SU-DHL-6 (cell line): ENCODE measurements around the gene ERC1.

ENCODE experiments used
- H2AFZ ChIP-seq: fragments of 200-600 bp; sonication (generic); 2 replicates; pipeline ENCODE4 v1.6.1; 2014; ENCODE audit warnings: low read depth, mild to moderate bottlenecking, moderate library complexity, mixed read lengths, antibody characterized with exemption, low read length; ENCODE audit not compliant: severe bottlenecking
- H3F3A ChIP-seq: fragments of 200-600 bp; shearing (Covaris generic); 2 replicates; pipeline ENCODE4 v1.6.0; 2016; ENCODE audit warnings: antibody characterized with exemption, mild to moderate bottlenecking; ENCODE audit not compliant: insufficient read depth
- H3K27ac ChIP-seq: fragments of 200-600 bp; sonication (generic); 2 replicates; pipeline ENCODE4 v1.5.1; 2016; ENCODE audit warnings: low read depth, mild to moderate bottlenecking, low read length, moderate library complexity, mixed read lengths
- H3K27me3 ChIP-seq: fragments of 200-600 bp; sonication (generic), shearing (Covaris generic); 2 replicates; pipeline ENCODE4 v1.6.0; 2014; ENCODE audit warnings: mild to moderate bottlenecking, low read length
- H3K36me3 ChIP-seq: fragments of 200-600 bp; sonication (generic); 2 replicates; pipeline ENCODE4 v1.6.1; 2014; ENCODE audit warnings: mild to moderate bottlenecking, low read length, mixed read lengths
- H3K4me2 ChIP-seq: fragments of 300-600, 200-600 bp; shearing (Covaris generic), sonication (generic); 2 replicates; pipeline ENCODE4 v1.6.0; 2014; ENCODE audit warnings: low read length, low read depth, mild to moderate bottlenecking; ENCODE audit not compliant: poor library complexity, severe bottlenecking
- H3K4me3 ChIP-seq: fragments of 200-600 bp; sonication (generic); 2 replicates; pipeline ENCODE4 v1.5.1; 2014; ENCODE audit warnings: antibody characterized with exemption, low read length, mild to moderate bottlenecking, mixed read lengths; ENCODE audit not compliant: insufficient read depth, poor library complexity, severe bottlenecking
- H3K79me2 ChIP-seq: fragments of 200-600 bp; sonication (generic); 2 replicates; pipeline ENCODE4 v1.6.1; 2014; ENCODE audit warnings: mild to moderate bottlenecking, low read length, moderate library complexity; ENCODE audit not compliant: insufficient read depth
- H3K9ac ChIP-seq: fragments of 200-600 bp; sonication (generic); 2 replicates; pipeline ENCODE4 v1.7.0; 2014; ENCODE audit warnings: mild to moderate bottlenecking, low read length
- H3K9me2 ChIP-seq: fragments of 200-600 bp; sonication (generic); replicated peaks from 2 replicates; pipeline ENCODE4 v1.6.1; 2014; ENCODE audit warnings: low read length; ENCODE audit not compliant: insufficient read depth
- H3K9me3 ChIP-seq: fragments of 200-600 bp; sonication (generic); 2 replicates; pipeline ENCODE4 v1.6.1; 2014; ENCODE audit warnings: low read length, mixed read lengths; ENCODE audit not compliant: insufficient read depth
- H4K20me1 ChIP-seq: fragments of 200-600 bp; sonication (generic); 2 replicates; pipeline ENCODE4 v1.6.1; 2014; ENCODE audit warnings: low read depth, mild to moderate bottlenecking, antibody characterized with exemption, low read length, moderate library complexity, mixed read lengths
- EZH2phosphoT487 ChIP-seq: fragments of 200-600 bp; sonication (generic), shearing (Covaris generic); conservative IDR thresholded peaks from 2 replicates; pipeline ENCODE4 v1.6.1; 2018; ENCODE audit warnings: mild to moderate bottlenecking, antibody characterized with exemption, low read length, moderate library complexity, mixed read lengths
- TF ChIP-seq, protein P1 (sequence below): fragments of 200-600 bp; sonication (generic); IDR thresholded peaks from one replicate; pipeline ENCODE4 v1.5.1; 2017; ENCODE audit warnings: antibody characterized with exemption, mild to moderate bottlenecking, low read length, moderate library complexity; ENCODE audit not compliant: insufficient read depth, poor library complexity, severe bottlenecking

ERC1 gene

DNA sequence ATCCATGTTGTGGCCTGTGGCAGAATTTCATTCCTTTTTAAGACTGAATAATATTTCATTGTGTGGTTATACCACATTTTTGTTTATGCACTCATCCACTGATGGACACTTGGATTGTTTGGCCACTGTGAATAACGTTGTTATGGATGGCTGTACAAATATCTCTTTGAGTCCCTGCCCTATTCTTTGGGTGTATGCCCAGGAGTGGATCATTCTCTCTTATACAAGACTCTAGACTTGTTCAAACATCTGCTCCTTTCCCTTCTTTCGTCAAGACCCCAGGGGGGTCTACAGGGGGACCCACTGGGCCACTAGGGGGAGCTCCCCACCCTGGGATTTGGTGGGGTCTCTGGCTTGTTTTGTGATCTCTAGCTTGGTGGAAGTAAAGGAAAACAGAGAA lies 526.0 kb downstream of the ERC1 start:
- no peaks in the 10 kb centered on the region for H3K9me2 ChIP-seq
- H3K36me3 ChIP-seq: no peaks in the 10 kb centered on the region
- H3K79me2 ChIP-seq: no peaks in the 10 kb centered on the region
- no peak overlapping the region for H3K4me3 ChIP-seq
- H3K27me3 ChIP-seq: no peaks in the 10 kb centered on the region
- H3K9me3 ChIP-seq: no peaks in the 10 kb centered on the region
- H3K9ac ChIP-seq: no peak overlapping the region
- H3K4me2 ChIP-seq: no peak overlapping the region
- H4K20me1 ChIP-seq: no peaks in the 10 kb centered on the region
- no peak overlapping the region for H2AFZ ChIP-seq
- H3F3A ChIP-seq: no peaks in the 10 kb centered on the region
- no peak overlapping the region for H3K27ac ChIP-seq
- TF ChIP-seq, protein P1, sequence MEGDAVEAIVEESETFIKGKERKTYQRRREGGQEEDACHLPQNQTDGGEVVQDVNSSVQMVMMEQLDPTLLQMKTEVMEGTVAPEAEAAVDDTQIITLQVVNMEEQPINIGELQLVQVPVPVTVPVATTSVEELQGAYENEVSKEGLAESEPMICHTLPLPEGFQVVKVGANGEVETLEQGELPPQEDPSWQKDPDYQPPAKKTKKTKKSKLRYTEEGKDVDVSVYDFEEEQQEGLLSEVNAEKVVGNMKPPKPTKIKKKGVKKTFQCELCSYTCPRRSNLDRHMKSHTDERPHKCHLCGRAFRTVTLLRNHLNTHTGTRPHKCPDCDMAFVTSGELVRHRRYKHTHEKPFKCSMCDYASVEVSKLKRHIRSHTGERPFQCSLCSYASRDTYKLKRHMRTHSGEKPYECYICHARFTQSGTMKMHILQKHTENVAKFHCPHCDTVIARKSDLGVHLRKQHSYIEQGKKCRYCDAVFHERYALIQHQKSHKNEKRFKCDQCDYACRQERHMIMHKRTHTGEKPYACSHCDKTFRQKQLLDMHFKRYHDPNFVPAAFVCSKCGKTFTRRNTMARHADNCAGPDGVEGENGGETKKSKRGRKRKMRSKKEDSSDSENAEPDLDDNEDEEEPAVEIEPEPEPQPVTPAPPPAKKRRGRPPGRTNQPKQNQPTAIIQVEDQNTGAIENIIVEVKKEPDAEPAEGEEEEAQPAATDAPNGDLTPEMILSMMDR: peak; percentile 97
- TF ChIP-seq EZH2phosphoT487: no peak

DNA sequence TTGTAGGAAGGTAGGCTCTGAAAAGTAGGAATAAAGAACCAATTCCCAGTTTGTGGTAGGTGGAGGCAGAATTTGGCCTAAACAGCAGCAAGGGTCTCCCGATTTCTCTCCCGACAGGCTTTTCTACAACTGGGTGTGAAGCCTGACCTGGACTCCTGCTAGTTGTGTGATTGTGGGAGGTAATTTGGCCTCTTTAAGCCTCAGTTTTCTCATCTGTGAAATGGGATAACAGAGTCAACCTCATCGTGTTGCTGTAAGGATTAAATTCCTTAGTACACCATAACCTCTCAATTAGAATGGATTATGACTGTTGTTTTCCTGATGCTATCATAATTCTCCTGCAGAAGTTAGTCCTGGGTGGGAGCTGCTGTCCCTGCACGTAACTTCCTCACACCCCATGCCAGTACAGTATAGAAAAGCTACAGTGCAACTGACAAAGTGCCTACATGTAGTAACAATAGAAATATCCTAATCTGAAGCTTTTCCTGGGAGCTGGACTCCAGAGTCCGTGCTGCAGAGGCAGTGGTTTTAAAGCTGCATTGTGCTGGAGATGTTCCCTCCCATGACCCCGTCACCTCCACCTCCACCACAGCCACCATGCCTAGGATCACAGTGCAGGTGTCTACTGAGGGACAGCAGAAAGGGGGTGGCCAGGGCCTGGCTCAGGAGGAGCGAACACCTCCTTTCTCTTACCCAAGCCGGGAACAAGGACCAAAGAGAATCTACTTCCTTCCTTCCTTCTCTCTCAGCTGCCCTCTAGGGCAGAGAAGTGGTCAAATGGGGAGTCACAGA lies 526.9 kb downstream of the ERC1 start:
- Histone ChIP-seq H2AFZ (no peak overlapping the region), H3K27ac (no peak overlapping the region), H3K9me3 (no peaks in the 10 kb centered on the region), H3K79me2 (no peaks in the 10 kb centered on the region), H3K9ac (no peak overlapping the region), H3K36me3 (no peaks in the 10 kb centered on the region), H3K9me2 (no peaks in the 10 kb centered on the region), H3K4me3 (no peak overlapping the region), H3K4me2 (no peak overlapping the region), H4K20me1 (no peaks in the 10 kb centered on the region), H3K27me3 (no peaks in the 10 kb centered on the region), H3F3A (no peaks in the 10 kb centered on the region)
- TF ChIP-seq, protein P1: no peak
- TF ChIP-seq EZH2phosphoT487: no peak

DNA sequence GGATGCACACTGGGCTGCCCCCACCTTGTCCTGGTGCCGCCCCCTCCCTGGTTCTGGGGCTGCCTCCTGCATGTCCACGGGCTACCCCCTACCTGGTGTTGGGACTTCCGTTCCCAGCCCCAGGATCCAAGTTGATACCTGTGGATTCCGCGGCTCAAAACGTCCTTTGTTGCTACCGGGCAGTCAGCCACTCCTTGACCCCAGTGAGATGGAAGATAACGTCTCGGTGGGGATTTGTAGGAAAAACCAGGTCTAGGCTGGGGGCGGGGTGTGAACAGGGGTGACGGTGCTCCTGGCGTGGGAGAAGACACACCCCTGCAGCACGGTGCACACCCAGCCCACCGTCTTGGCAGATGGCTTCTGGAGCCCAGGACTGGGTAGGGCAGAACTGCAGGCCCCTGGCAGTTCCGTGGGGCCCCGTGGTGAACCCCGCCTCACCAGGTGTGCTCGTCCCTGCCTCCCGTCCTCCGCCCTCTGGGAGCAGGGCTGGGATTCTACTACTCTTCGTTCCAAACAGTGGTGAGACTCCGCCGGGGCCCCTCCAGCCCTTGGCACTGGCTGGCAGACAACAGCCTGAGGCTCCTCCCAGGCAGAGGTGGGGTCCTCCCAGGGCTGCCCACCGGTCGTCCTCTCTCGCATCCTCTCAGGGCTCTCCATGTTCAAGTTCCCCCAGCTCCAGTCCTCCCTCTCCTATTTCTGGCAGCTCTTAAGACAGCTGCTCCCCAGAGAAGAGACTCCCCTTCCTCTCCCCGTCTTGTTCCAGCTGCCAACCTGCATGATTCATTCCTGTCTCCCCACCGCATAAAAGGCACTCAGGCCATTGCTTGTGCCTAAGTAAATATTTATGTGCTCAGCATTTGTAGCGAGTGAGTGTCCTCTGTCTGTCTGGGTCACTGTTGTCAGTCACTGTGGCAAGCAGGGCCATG lies 527.8 kb downstream of the ERC1 start:
- H3K36me3 ChIP-seq: no peaks in the 10 kb centered on the region
- no peak overlapping the region for H3K9ac ChIP-seq
- H4K20me1 ChIP-seq: no peaks in the 10 kb centered on the region
- H3K9me2 ChIP-seq: no peaks in the 10 kb centered on the region
- no peak overlapping the region for H2AFZ ChIP-seq
- TF ChIP-seq, protein P1: no peak
- TF ChIP-seq EZH2phosphoT487: no peak
- H3K79me2 ChIP-seq: no peaks in the 10 kb centered on the region
- H3K27ac ChIP-seq: no peak overlapping the region
- H3K4me3 ChIP-seq: no peak overlapping the region
- no peaks in the 10 kb centered on the region for H3K9me3 ChIP-seq
- no peaks in the 10 kb centered on the region for H3F3A ChIP-seq
- no peak overlapping the region for H3K4me2 ChIP-seq
- H3K27me3 ChIP-seq: no peaks in the 10 kb centered on the region
